ENCODE data around the gene NXPH4.

DNA sequence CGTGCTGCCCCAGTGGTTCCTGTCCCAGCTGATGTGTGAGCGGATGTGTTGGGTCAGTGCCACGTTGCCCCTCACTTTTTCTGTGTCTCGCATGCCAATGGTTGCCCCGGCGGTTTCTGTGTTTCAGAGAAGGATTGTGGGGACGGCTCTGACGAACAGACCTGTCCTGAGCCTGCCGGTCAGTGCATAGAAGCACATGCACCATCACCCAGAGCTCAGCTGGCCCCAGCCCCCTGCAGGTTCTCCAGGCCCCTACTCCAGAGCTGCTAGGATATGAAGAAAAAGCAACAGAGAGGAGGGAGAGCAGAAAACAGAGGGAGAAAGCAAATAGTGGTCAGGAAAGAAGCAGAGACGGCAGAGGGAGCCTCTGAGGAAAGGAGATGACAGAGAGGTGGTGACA, 48.5 kb upstream of the NXPH4 start:
- TF ChIP-seq, protein P1, sequence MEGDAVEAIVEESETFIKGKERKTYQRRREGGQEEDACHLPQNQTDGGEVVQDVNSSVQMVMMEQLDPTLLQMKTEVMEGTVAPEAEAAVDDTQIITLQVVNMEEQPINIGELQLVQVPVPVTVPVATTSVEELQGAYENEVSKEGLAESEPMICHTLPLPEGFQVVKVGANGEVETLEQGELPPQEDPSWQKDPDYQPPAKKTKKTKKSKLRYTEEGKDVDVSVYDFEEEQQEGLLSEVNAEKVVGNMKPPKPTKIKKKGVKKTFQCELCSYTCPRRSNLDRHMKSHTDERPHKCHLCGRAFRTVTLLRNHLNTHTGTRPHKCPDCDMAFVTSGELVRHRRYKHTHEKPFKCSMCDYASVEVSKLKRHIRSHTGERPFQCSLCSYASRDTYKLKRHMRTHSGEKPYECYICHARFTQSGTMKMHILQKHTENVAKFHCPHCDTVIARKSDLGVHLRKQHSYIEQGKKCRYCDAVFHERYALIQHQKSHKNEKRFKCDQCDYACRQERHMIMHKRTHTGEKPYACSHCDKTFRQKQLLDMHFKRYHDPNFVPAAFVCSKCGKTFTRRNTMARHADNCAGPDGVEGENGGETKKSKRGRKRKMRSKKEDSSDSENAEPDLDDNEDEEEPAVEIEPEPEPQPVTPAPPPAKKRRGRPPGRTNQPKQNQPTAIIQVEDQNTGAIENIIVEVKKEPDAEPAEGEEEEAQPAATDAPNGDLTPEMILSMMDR (IDR thresholded peaks at IDR 0.05): no peak
- TF ChIP-seq POLR2AphosphoS5 (IDR thresholded peaks at IDR 0.05): no peak
- no peak for TF ChIP-seq POLR2A (IDR thresholded peaks at IDR 0.05; ENCODE audit: low read depth)
- TF ChIP-seq EP300 (IDR thresholded peaks at IDR 0.05): no peak

Measured in esophagus muscularis mucosa (tissue), 4 donors.